GM12878 (cell line): Measurements from ENCODE around the gene SP4.

ENCODE experiments used
- TAF1 ChIP-seq: IDR thresholded peaks from 2 replicates; pipeline ENCODE4 v1.6.1; 2011; ENCODE audit warnings: mild to moderate bottlenecking, low read depth, low read length, borderline replicate concordance
- TCF3 ChIP-seq: IDR thresholded peaks from 2 replicates; pipeline ENCODE4 v1.6.1; 2012; ENCODE audit warnings: low read depth, mild to moderate bottlenecking, low read length, borderline replicate concordance; ENCODE audit not compliant: insufficient read depth

DNA sequence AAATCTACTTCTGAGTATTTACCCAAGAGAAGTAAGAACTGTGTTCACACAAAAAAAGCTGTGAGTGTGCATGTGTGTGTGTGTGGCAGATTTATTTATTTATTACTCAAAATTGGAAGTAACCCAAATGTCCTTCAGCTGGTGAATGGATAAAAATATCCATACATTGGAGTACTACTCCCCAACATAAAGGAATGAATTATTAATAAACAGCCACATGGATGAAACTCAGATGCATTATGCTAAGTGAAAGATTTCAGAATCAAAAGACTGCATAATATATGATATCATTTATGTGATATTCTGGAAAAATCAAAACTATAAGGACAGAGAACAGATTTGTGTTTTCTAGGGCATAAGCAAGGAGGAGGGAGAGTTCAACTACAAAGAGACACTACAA is 67.8 kb downstream of the SP4 start:
- TF ChIP-seq TAF1 (no peak), TCF3 (no peak)
